ENCODE data around the gene KTN1. TPM values are rescaled to one million over a fixed set of nuclear protein-coding genes. Genes with fewer than 3 reads are reported as not detected.
A peak's percentile ranks its signal among the peaks of the same experiment; 100 is the strongest.

Gene KTN1
- total RNA-seq, 1 experiment from 2014 or later: 55.8 TPM

- no peak for DNase-seq
- no peaks in the 10 kb centered on the region for H3K27me3 ChIP-seq (ENCODE audit: control insufficient read depth, insufficient read depth, low read length)
- H3K4me3 ChIP-seq (ENCODE audit: insufficient read depth, low read depth, low read length): no peak overlapping the region
- H3K36me3 ChIP-seq (replicated peaks; ENCODE audit: control insufficient read depth, insufficient read depth, low read length): no peaks in the 10 kb centered on the region; the same call in none of the 2 replicates
These were observed 30.8 kb downstream of the KTN1 start for GRCh38 chr14:55610713-55611370.

DNA sequence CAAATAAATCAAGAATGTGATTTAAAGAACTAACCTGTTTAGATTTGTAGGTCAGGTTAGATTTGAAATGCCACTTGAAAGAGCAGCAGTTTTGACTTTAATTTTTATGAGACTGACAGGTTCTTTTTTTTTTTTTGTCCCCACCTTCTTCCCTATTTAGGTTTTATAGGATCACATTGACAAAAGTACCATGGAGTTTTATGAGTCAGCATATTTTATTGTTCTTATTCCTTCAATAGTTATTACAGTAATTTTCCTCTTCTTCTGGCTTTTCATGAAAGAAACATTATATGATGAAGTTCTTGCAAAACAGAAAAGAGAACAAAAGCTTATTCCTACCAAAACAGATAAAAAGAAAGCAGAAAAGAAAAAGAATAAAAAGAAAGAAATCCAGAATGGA, 31.9 kb downstream of the KTN1 start:
- Histone ChIP-seq H3K36me3 (replicated peaks; ENCODE audit: control insufficient read depth, insufficient read depth, low read length) (peaks cover 6% of the 10 kb centered on the region), H3K27me3 (ENCODE audit: control insufficient read depth, insufficient read depth, low read length) (no peaks in the 10 kb centered on the region), H3K4me3 (ENCODE audit: insufficient read depth, low read depth, low read length) (no peak overlapping the region)
- DNase-seq: no peak

GRCh38 chr14:55614304-55614703, 34.3 kb downstream of the KTN1 start:
- H3K36me3 ChIP-seq (replicated peaks; ENCODE audit: control insufficient read depth, insufficient read depth, low read length): peaks cover 16% of the 10 kb centered on the region
- H3K27me3 ChIP-seq (ENCODE audit: control insufficient read depth, insufficient read depth, low read length): no peaks in the 10 kb centered on the region
- DNase-seq: no peak
- H3K4me3 ChIP-seq (ENCODE audit: insufficient read depth, low read depth, low read length): no peak overlapping the region

GRCh38 chr14:55620277-55620676, 40.3 kb downstream of the KTN1 start:
- Histone ChIP-seq H3K27me3 (ENCODE audit: control insufficient read depth, insufficient read depth, low read length) (no peaks in the 10 kb centered on the region), H3K36me3 (replicated peaks; ENCODE audit: control insufficient read depth, insufficient read depth, low read length) (peaks cover 31% of the 10 kb centered on the region), H3K4me3 (ENCODE audit: insufficient read depth, low read depth, low read length) (no peak overlapping the region)
- DNase-seq: no peak

DNA sequence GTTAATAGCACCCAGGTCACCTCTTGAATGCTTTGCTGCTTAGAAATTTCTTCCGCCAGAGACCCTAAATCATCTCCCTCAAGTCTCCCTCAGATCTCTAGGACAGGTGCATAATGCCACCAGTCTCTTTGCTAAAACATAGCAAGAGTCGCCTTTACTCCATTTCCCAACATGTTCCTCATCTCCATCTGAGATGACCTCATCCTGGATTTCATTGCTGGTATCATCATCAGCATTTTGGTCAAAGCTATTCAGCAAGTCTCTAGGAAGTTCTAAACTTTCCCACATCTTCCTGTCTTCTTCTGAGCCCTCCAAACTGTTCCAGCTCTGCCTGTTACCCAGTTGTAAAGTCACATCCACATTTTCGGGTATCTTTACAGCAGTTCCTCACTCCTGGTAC, 41.0 kb downstream of the KTN1 start:
- Histone ChIP-seq H3K36me3 (replicated peaks; ENCODE audit: control insufficient read depth, insufficient read depth, low read length) (peaks cover 31% of the 10 kb centered on the region), H3K27me3 (ENCODE audit: control insufficient read depth, insufficient read depth, low read length) (no peaks in the 10 kb centered on the region)

DNA sequence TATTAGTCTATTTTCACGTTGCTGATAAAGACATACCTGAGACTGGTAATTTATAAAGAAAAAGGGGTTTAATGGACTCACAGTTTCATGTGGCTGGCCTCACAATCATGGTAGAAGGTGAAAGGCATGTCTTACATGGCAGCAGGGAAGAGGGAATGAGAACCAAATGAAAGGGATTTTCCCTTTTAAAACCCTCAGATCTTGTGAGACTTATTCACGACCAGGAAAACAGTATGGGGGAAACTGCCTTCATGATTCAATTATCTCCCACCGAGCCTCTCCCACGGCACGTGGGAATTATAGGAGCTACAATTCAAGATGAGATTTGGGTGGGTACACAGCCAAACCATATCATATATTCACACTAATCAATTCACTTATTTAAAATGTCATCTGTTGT, 41.4 kb downstream of the KTN1 start:
- H3K36me3 ChIP-seq (replicated peaks; ENCODE audit: control insufficient read depth, insufficient read depth, low read length): peaks cover 27% of the 10 kb centered on the region
- no peak overlapping the region for H3K4me3 ChIP-seq (ENCODE audit: insufficient read depth, low read depth, low read length)
- H3K27me3 ChIP-seq (ENCODE audit: control insufficient read depth, insufficient read depth, low read length): no peaks in the 10 kb centered on the region
- DNase-seq: no peak

More for the DNA sequence above, 41.0 kb downstream of the KTN1 start:
- no peak overlapping the region for H3K4me3 ChIP-seq (ENCODE audit: insufficient read depth, low read depth, low read length)
- no peak for DNase-seq

- no peaks in the 10 kb centered on the region for H3K27me3 ChIP-seq (ENCODE audit: control insufficient read depth, insufficient read depth, low read length)
- peaks cover 16% of the 10 kb centered on the region for H3K36me3 ChIP-seq (replicated peaks; ENCODE audit: control insufficient read depth, insufficient read depth, low read length)
- no peak for DNase-seq
- H3K4me3 ChIP-seq (ENCODE audit: insufficient read depth, low read depth, low read length): no peak overlapping the region
These were observed 44.9 kb downstream of the KTN1 start for GRCh38 chr14:55624913-55625312.

DNA sequence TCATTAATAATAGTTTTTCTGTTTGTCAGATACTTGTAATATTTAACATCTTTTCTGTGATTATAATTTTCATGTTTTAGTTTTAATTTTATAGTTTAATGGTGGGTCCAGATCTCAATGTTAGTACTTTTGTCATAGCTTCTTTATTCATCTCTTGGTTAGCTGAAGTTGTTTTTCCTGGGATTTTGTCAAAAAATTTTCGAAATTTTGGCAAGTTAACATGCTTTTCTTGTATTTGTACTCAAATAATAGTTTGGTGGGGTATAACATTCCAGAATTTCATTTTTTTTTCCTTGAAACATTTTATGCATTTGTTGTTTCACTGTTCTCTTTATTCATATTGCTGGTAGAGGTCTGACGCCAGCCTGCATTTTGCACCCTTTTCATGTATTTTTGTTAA, 45.5 kb downstream of the KTN1 start:
- Histone ChIP-seq H3K27me3 (ENCODE audit: control insufficient read depth, insufficient read depth, low read length) (no peaks in the 10 kb centered on the region), H3K4me3 (ENCODE audit: insufficient read depth, low read depth, low read length) (no peak overlapping the region), H3K36me3 (replicated peaks; ENCODE audit: control insufficient read depth, insufficient read depth, low read length) (peaks cover 11% of the 10 kb centered on the region)
- DNase-seq: no peak

GRCh38 chr14:55626131-55626530, 46.1 kb downstream of the KTN1 start:
- no peak overlapping the region for H3K4me3 ChIP-seq (ENCODE audit: insufficient read depth, low read depth, low read length)
- H3K36me3 ChIP-seq (replicated peaks; ENCODE audit: control insufficient read depth, insufficient read depth, low read length): peaks cover 5% of the 10 kb centered on the region
- H3K27me3 ChIP-seq (ENCODE audit: control insufficient read depth, insufficient read depth, low read length): no peaks in the 10 kb centered on the region
- DNase-seq: no peak

- Histone ChIP-seq H3K27me3 (ENCODE audit: control insufficient read depth, insufficient read depth, low read length) (no peaks in the 10 kb centered on the region), H3K4me3 (ENCODE audit: insufficient read depth, low read depth, low read length) (no peak overlapping the region), H3K36me3 (replicated peaks; ENCODE audit: control insufficient read depth, insufficient read depth, low read length) (peaks cover 5% of the 10 kb centered on the region)
- DNase-seq: no peak
These were observed 48.4 kb downstream of the KTN1 start for GRCh38 chr14:55628426-55628825.

- no peak for DNase-seq
- peaks cover 12% of the 10 kb centered on the region for H3K36me3 ChIP-seq (replicated peaks; ENCODE audit: control insufficient read depth, insufficient read depth, low read length)
- H3K27me3 ChIP-seq (ENCODE audit: control insufficient read depth, insufficient read depth, low read length): no peaks in the 10 kb centered on the region
- H3K4me3 ChIP-seq (ENCODE audit: insufficient read depth, low read depth, low read length): no peak overlapping the region
These were observed 58.7 kb downstream of the KTN1 start for GRCh38 chr14:55638665-55639064.

DNA sequence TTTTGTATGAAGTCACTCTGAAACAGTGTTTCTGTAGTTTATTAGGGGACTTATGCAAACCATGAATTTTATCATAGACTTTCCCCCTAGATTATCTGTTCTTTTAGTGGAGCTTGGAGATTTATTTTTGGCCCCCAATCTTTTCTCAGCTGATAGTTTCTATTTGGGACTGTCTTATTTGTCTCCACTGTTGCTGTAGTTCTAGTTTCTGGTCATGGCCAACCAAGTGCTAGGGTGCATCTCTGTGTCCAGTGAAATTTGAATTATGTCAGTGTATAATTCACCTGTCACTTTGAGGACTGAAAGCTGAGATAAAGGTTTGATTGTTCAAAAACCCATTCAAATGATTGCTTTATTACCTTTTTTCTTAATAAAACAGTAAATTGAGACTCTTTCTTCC, 61.3 kb downstream of the KTN1 start:
- Histone ChIP-seq H3K36me3 (replicated peaks; ENCODE audit: control insufficient read depth, insufficient read depth, low read length) (peaks cover 5% of the 10 kb centered on the region; the same call in 1 of the 2 replicates), H3K4me3 (ENCODE audit: insufficient read depth, low read depth, low read length) (no peak overlapping the region), H3K27me3 (ENCODE audit: control insufficient read depth, insufficient read depth, low read length) (no peaks in the 10 kb centered on the region)
- DNase-seq: no peak

DNA sequence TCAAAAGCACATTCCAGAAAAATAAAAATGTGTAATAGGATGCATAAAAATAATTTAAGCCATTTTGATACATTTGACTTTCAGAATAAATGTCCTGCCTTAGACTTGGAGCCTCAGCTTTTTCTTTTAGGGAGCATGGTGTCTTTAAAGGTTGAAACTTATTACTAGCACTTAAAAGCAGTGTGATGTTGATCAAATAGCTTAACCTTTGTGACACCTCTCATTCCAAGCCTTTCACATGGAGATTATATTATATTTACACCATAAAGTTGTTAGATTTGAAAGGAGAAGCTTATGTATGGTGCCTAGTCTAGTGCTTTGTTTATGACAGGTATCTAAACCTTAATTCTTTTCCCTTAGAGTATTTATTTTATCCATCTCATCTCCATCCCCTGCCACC, 61.9 kb downstream of the KTN1 start:
- Histone ChIP-seq H3K27me3 (ENCODE audit: control insufficient read depth, insufficient read depth, low read length) (no peaks in the 10 kb centered on the region), H3K4me3 (ENCODE audit: insufficient read depth, low read depth, low read length) (no peak overlapping the region), H3K36me3 (replicated peaks; ENCODE audit: control insufficient read depth, insufficient read depth, low read length) (peaks cover 2% of the 10 kb centered on the region; the same call in 1 of the 2 replicates)
- DNase-seq: peak; percentile 1

DNA sequence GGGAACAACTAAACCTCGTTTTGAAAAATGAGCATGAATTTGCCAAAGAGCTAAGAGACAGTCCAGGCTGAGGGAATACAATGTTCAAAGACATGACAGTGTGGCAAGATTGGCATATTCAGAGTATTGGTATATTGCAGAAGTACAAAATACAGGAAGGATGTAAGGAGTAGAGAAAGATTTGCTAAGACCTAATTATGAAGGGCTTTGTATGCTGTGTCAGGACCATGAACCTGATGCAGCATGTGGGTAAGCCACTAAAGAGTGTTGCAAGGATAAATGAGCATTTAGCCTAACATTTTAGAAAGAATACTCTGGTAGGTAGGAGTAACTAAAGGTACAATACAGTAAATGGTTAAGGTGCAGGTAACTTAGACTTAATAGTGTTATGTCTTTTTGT, 65.1 kb downstream of the KTN1 start:
- Histone ChIP-seq H3K27me3 (ENCODE audit: control insufficient read depth, insufficient read depth, low read length) (no peaks in the 10 kb centered on the region), H3K4me3 (ENCODE audit: insufficient read depth, low read depth, low read length) (no peak overlapping the region), H3K36me3 (replicated peaks; ENCODE audit: control insufficient read depth, insufficient read depth, low read length) (peaks cover 2% of the 10 kb centered on the region; the same call in 1 of the 2 replicates)
- no peak for DNase-seq

DNA sequence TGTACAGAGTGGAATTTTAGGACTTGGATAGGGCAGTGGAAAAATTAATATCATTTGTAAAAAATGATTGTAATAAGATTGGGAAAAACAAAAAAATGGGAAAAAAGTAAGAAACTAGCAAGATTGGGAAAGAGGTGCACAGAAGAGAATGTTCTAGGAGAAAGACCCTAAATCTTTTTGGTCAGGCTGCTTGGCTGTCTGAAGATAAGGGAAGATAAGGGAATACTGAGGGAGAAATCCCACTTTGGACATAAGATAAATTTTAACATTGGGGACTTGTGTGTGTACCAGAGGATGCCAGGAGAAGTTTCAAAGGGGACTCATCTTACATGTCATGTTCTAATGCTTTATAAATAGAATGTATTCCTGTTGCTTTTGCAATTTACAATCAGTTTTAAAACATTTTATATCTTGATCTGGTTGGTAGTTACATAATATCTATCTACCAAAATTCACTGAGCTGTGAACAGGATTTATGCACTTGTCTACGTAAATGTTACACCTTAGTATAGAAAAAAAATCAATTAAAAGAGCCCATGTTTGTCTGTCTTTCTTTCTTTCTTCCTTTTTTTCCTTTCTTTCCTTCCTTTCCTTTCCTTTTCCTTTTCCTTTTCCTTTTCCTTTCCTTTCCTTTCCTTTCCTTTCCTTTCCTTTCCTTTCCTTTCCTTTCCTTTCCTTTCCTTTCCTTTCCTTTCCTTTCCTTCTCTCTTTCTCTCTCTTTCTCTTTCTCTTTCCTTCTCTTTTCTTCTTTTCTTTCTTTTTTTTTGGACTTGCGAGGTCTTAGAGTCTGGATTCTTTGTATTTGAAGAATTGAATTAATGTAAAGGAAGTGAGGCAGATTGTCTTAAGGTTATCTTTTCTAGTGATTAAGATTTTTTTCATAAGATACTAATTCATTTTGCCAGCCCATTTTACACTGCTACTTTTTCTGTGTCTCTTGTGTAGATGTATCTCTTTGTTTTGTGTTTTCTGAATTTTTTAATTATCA, 66.1 kb downstream of the KTN1 start:
- no peak for DNase-seq
- H3K36me3 ChIP-seq (replicated peaks; ENCODE audit: control insufficient read depth, insufficient read depth, low read length): peaks cover 3% of the 10 kb centered on the region

More for the DNA sequence above, 66.1 kb downstream of the KTN1 start:
- no peak overlapping the region for H3K4me3 ChIP-seq (ENCODE audit: insufficient read depth, low read depth, low read length)
- H3K27me3 ChIP-seq (ENCODE audit: control insufficient read depth, insufficient read depth, low read length): no peaks in the 10 kb centered on the region

Measured in H7 (cell line).